ENCODE results near the gene RIBC1.

DNA sequence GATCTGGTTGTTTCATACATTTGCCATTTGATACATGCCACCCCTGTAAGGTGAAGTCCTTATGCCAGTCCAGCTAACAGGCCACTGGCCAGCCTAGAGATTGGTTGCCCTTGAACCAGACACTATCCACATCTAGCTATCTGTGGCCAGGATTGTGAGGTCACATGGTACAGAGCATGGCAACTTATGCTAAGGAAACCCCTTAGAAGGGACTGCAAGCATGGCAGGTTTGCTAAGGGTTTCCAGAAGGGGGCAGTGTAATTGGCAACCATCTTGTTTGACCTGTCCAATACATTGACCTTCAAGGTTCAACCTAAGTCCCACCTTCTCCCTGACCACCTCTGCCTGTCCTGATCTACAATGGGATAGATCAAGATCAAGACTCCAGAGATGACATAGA is 47.8 kb upstream of the RIBC1 start:
- TF ChIP-seq, protein P1, sequence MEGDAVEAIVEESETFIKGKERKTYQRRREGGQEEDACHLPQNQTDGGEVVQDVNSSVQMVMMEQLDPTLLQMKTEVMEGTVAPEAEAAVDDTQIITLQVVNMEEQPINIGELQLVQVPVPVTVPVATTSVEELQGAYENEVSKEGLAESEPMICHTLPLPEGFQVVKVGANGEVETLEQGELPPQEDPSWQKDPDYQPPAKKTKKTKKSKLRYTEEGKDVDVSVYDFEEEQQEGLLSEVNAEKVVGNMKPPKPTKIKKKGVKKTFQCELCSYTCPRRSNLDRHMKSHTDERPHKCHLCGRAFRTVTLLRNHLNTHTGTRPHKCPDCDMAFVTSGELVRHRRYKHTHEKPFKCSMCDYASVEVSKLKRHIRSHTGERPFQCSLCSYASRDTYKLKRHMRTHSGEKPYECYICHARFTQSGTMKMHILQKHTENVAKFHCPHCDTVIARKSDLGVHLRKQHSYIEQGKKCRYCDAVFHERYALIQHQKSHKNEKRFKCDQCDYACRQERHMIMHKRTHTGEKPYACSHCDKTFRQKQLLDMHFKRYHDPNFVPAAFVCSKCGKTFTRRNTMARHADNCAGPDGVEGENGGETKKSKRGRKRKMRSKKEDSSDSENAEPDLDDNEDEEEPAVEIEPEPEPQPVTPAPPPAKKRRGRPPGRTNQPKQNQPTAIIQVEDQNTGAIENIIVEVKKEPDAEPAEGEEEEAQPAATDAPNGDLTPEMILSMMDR (IDR thresholded peaks at IDR 0.05), result no peak
- TF ChIP-seq POLR2AphosphoS5 (IDR thresholded peaks at IDR 0.05) (no peak), POLR2A (IDR thresholded peaks at IDR 0.05; ENCODE audit: low read depth) (no peak)
